T-helper 2 cell treated with Interferon-gamma antibody and Interleukin-4, amounts not matched to agents 100 ng/mL and 5 ng/mL, for 36 hours (primary cell): ENCODE measurements around the gene HIKESHI. TPM values are rescaled to one million over a fixed set of nuclear protein-coding genes. Genes with fewer than 3 reads are reported as not detected.

Experiments
- intact Hi-C: fragments of 100-400 bp; cut with micrococcal nuclease; formaldehyde crosslinking; loops from one replicate; pipeline ENCODE4 v1.15.1; 2023
- total RNA-seq: library from RNA; stranded (reverse); gene quantifications from 2 replicates; pipeline ENCODE4 v1.2.3, GENCODE V29; 2022

Gene HIKESHI
- total RNA-seq, result 38.6 and 41.3 TPM in 2 replicates

DNA sequence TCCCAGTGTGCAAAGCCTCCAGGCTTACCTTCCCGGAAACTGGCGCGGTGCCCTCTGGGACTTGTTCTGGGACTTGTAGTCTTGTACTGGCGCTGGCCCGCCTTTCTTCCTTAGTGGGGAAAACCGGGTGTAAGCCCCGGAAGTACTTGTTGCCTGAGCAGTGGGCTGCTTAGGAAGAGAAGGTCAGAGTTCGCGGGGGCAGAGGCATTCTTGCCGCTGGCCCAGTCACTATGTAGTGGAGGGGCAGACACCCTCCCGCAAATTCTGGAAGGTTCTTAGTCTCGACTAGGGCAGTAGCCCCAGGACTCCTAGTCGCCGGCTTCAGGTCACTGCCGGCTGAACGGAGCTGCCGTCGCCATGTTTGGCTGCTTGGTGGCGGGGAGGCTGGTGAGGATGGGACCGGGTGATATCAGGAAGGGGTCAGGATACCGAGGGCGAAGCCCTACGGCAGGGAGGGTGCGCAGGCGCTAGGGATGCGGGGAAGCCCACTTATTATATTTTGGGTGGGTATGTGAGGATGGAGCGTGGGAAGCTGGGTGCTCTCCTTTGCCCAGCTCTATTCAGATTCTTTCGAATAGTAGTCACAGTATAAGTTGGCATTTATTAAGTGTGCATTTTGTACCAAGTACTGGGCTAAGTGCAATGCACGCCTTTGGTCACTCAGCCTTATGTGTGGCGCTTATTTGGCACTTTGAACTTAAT, at the start of gene HIKESHI:
Gene HIKESHI, plus strand, starts transcription at position 149 of the 702 bp plus-strand sequence. Its CDS starts 209 bp downstream, at position 358.
- intact Hi-C loops, result loop anchor here (1.0 to 5.0 kb wide), 5 partner anchors 57 to 674 kb away; partner anchors contain the start of genes CREBZF, PICALM and TMEM126B

- intact Hi-C loops, result no loop called here
Measured at GRCh38 chr11:86255896-86256295, 46.1 kb upstream of the HIKESHI start.

DNA sequence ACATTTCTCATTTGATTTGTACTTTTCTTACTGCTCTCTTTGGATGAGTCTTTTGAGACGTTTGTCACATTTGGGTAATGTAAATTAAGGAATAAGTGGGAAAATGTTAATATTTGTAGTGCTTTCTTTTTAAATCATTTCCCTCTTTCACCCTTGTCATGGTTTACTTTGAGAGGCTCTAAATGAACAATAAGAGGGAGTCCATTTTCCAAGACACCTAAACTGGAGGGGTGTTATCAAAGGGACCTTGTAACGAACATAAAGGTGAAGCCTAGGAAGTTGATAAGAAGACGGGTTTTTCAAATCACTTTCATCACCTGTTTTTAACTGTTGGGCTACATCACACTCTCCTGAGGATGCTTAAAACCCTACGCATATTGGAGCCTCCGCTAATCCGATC, 45.4 kb upstream of the HIKESHI start:
- intact Hi-C loops, result no loop called here

GRCh38 chr11:86257446-86257845, 44.6 kb upstream of the HIKESHI start:
- intact Hi-C loops, result no loop called here

GRCh38 chr11:86259730-86260129, 42.3 kb upstream of the HIKESHI start:
- intact Hi-C loops, result no loop called here

- intact Hi-C loops, result no loop called here
Measured at GRCh38 chr11:86261328-86261727, 40.7 kb upstream of the HIKESHI start.

DNA sequence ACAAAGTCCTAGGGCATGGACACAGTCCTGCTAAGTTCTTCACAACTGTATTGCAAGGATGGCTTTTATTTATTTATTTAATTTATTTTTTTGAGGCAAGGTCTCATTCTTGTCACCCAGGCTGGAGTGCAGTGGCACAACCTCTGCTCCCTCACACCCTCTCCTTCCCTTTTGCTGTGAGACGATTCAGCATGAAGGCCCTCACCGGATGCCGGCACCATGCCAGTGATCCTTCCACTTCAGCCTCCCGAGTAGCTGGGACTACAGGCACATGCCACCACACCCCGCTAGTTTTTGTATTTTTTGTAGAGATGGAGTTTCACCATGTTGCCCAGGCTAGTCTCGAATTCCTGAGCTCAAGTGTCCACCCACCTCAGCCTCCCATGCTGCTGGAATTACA, 39.7 kb upstream of the HIKESHI start:
- intact Hi-C loops, result no loop called here

GRCh38 chr11:86264649-86265048, 37.4 kb upstream of the HIKESHI start:
- intact Hi-C loops, result no loop called here

DNA sequence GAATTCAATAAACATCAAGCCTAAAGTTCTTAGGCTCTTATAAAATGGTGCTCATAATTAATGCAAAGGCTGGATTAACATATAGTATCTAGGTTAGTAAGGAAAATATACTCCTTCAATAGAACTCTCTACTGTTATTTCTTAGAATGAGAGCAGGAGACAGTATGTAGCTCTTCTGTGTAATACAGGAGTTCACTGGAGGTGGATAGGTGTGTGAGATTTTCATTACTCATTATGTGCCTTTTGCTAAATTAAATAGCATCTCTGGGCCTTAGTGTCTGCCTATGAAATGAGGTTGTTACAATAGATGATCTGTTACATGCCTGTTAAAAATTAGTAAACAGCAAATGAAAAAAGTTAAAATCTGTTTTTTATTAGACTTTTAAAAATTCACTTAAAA, 36.8 kb upstream of the HIKESHI start:
- intact Hi-C loops, result no loop called here

DNA sequence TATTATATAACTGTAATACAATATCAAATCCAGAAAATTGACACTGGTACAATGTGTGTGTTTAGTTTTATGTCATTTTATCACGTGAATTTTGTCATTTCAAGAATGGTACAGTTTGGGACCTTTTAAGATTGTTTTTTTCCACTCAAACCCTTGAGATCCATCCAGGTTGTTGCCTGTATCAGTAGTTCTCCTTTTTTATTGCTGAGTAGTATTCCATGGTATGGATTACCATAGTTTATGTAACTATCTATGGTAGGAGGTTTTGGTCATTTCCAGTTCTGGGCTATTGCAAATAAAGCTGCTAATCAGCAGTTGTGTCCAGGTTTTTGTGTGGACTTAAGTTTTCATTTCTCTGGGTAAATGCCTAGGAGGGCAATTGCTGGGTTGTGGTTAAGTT, 32.4 kb upstream of the HIKESHI start:
- intact Hi-C loops, result no loop called here

- intact Hi-C loops, result no loop called here
Measured at GRCh38 chr11:86274503-86274902, 27.5 kb upstream of the HIKESHI start.

- intact Hi-C loops, result no loop called here
Measured at GRCh38 chr11:86274999-86275398, 27.0 kb upstream of the HIKESHI start.

GRCh38 chr11:86275493-86276370, 26.3 kb upstream of the HIKESHI start:
- intact Hi-C loops, result no loop called here

GRCh38 chr11:86277741-86278140, 24.3 kb upstream of the HIKESHI start:
- intact Hi-C loops, result no loop called here

DNA sequence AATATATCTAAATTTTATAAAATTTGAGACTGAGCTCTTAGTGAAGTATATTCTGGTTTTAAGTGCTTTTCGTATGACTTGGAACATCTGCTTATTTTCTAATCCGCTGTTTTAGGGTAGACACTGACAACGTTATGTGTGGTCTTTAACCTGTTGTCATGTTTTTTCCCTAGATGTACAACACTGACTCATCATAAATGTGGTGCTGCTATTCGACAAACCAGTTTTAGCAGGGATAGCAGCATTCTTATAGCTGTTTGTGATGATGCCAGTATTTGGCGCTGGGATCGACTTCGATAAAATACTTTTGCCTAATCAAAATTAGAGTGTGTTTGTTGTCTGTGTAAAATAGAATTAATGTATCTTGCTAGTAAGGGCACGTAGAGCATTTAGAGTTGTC, 23.8 kb upstream of the HIKESHI start:
- intact Hi-C loops, result no loop called here

DNA sequence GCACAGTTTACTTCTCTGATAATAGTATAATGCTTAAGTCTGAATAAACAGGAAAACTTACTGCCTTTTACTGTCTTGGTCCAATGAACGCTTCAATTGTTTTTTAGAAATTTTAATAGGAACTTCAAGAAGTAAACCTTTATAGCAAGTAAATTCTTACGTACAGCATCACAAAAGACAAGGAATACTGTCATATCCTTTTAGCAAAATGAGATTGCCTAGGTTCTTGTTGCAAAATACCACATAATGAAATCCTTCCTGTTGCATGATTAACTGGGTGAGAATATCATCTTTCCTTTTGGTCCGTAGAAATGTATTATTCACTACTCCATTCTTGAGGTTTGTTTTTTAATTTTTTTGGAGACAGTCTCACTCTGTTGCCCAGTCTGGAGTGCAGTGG, 22.3 kb upstream of the HIKESHI start:
- intact Hi-C loops, result no loop called here

- intact Hi-C loops, result loop anchor here (2.0 kb wide), 1 partner anchor 43 kb away; the partner anchor contains the start of gene EED
Measured at GRCh38 chr11:86287468-86287796, 14.6 kb upstream of the HIKESHI start.

DNA sequence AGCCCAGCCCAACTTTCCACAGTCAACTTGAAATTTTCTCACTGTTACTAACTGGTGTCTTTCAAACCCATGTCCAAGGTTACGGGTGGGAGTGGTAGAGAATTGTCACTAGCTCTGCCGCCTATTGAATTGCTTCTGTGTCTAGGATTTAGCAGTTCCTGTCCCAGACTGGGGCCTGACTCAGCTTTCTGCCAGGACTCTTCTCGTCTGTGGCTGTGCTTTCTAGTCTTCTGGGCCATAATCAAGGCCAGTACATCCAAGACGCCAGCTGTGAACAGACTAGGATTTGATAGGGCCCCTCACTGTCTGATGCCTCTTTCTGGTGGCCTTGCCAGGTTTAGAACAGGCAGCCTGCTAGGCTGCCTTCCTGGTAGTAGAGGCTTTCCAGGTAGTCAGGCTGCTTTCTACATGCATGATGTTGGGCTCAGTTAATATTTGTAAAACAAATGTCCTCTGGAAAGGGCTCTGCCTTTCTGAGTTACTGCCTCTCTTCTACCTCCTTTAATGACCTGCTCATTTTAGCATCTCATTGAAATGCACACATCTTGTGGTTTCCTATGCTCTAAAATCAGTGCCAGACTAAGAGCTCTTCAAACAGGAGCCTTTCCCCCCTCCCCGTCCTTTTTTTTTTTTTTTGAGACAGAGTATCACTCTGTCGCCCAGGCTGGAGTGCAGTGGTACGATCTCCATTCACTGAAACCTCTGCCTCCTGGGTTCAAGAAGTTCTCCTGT, 13.1 kb upstream of the HIKESHI start:
- intact Hi-C loops, result no loop called here

- intact Hi-C loops, result loop anchor here (5.0 kb wide), 2 partner anchors 347 to 597 kb away; no protein-coding TSS in a partner anchor
Measured at GRCh38 chr11:86289508-86290280, 12.3 kb upstream of the HIKESHI start.

GRCh38 chr11:86291466-86292262, 10.4 kb upstream of the HIKESHI start:
- intact Hi-C loops, result loop anchor here (1.0 to 5.0 kb wide), 5 partner anchors 249 to 696 kb away; partner anchors contain the start of gene CCDC83
